ENCODE results near the gene LRRC36.

GRCh38 chr16:67281536-67282446 lies 44.8 kb upstream of the LRRC36 start:
- TF ChIP-seq, protein P1, sequence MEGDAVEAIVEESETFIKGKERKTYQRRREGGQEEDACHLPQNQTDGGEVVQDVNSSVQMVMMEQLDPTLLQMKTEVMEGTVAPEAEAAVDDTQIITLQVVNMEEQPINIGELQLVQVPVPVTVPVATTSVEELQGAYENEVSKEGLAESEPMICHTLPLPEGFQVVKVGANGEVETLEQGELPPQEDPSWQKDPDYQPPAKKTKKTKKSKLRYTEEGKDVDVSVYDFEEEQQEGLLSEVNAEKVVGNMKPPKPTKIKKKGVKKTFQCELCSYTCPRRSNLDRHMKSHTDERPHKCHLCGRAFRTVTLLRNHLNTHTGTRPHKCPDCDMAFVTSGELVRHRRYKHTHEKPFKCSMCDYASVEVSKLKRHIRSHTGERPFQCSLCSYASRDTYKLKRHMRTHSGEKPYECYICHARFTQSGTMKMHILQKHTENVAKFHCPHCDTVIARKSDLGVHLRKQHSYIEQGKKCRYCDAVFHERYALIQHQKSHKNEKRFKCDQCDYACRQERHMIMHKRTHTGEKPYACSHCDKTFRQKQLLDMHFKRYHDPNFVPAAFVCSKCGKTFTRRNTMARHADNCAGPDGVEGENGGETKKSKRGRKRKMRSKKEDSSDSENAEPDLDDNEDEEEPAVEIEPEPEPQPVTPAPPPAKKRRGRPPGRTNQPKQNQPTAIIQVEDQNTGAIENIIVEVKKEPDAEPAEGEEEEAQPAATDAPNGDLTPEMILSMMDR (IDR thresholded peaks at IDR 0.05; ENCODE audit: insufficient read depth, low read length), result no peak
- no peak for TF ChIP-seq GABPA (IDR thresholded peaks at IDR 0.05; ENCODE audit: low read depth)
